Testis (tissue), 3 donors: ENCODE data around the gene LETM1. TPM values are rescaled to one million over a fixed set of nuclear protein-coding genes. Genes with fewer than 3 reads are reported as not detected.

Experiments used
- DNase-seq: peaks from one replicate; pipeline ENCODE4 v3.0.0-alpha.2; 2019
- H3K27ac ChIP-seq, 2 donors: fragments of 200-600 bp; sonication (generic); one replicate each; pipeline ENCODE4 v1.5.1; 2019
- H3K27me3 ChIP-seq: fragments of 200-600 bp; sonication (generic); one replicate; pipeline ENCODE4 v1.5.1; 2019
- H3K36me3 ChIP-seq: fragments of 200-600 bp; sonication (generic); one replicate; pipeline ENCODE4 v1.5.1; 2017; ENCODE audit warnings: low read depth; ENCODE audit errors: missing control alignments
- H3K4me1 ChIP-seq: fragments of 200-600 bp; sonication (generic); one replicate; pipeline ENCODE4 v1.5.1; 2019
- H3K4me3 ChIP-seq, 2 donors: fragments of 200-600 bp; sonication (generic); one replicate each; pipeline ENCODE4 v1.5.1; 2017 to 2019
- H3K9me3 ChIP-seq: fragments of 200-600 bp; sonication (generic); one replicate; pipeline ENCODE4 v1.5.1; 2017
- POLR2A ChIP-seq: fragments of 450-650 bp; IDR thresholded peaks from one replicate; pipeline ENCODE4 v1.6.1; 2017; ENCODE audit warnings: antibody characterized with exemption, mild to moderate bottlenecking, moderate library complexity
- WGBS, 2 donors: methylation state at CpG; one replicate each; pipeline ENCODE4 v1.1.5; 2018; 5-methylcytosine and 5-hydroxymethylcytosine counted together
- intact Hi-C: fragments of 100-400 bp; cut with DNase I; formaldehyde crosslinking; loops from one replicate; pipeline ENCODE4 v1.15.1; 2023; ENCODE audit warnings: low total_unique reads
- polyA plus RNA-seq: library from polyadenylated mRNA; stranded (reverse); fragments of 350-450 nt; fragmentation: Illumina TruSeq; extraction: RNeasy Lipid Tissue Mini Kit (QIAGEN cat#74804); gene quantifications from one replicate; pipeline ENCODE4 v1.2.3, GENCODE V29; 2014; ENCODE audit warnings: low read depth, low replicate concordance; ENCODE audit not compliant: insufficient read depth
- total RNA-seq, 2 donors: library from RNA; depleted of rRNA; stranded (reverse); fragments of >200 nt; gene quantifications; one replicate each; pipeline ENCODE4 v1.2.3, GENCODE V29; 2016
- TF ChIP-seq, protein P1 (sequence below), 3 experiments: fragments of 450-650 bp in 2 of 3; fragments of 200-600 bp in 1 of 3; sonication (generic) in 1 of 3; IDR thresholded peaks; one replicate each; pipeline ENCODE4 v1.5.1; 2016 to 2019; ENCODE audit warnings: antibody characterized with exemption in 3 of 3, mild to moderate bottlenecking in 2 of 3, moderate library complexity in 1 of 3

Gene LETM1
- total and polyA plus RNA-seq, 3 donors from 2014 or later: 38.1 to 124 (median 90.7) TPM

DNA sequence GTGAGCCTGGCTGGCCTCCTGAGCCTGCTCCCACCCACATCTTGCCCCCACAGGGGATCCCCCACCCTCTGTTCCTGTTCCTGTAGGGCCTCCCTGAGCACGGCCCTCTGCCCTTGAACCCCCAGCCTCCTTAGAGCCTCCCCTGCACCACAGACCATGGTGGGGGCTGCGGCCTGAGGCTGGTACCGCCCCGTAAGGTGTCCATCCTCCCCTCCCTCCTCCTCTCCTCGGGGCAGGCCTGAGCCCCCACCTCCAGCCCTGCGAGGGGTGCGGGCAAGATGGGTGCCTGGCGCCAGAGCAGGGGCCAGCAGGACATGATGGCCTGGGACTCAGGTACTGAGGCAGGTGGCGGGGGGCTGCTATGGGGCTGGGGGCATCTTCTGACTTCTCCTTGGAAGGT, 91.3 kb downstream of the LETM1 start:
- Histone ChIP-seq H3K4me3 (no peak overlapping the region), H3K27me3 (no peaks in the 10 kb centered on the region)
- intact Hi-C loops: no loop called here

DNA sequence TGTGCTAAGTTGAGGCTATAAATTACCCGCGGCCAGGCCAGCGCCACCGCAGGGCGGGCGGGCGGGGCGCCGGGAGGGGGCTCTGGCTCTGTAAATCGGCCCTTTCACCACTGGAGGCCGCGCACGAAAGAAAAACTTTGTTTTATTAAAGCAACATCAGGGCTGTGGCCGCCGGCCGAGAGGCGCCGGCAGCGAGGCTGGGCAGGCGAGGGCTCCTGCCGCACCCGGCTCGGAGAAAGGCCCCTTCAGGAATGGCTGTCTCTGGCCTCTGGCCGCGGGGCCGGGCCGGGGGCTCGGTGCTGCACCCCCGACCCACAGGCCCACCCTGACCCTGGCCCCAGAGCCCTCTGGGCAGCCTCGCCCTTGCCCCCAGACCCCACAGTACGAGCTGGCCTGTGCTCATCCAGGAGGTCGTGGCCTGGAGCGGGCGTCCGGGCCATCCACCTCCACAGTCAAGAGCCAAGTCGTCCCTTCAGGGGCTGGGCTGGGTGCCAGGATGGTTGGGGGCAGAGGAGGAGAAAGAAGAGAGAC, 92.3 kb downstream of the LETM1 start:
- 17 to 25% methylated on average over 1 to 33 of the region's 36 CpGs for WGBS, 2 donors
- Histone ChIP-seq H3K27ac (no peak overlapping the region), H3K4me1 (peaks cover 10% of the 10 kb centered on the region), H3K36me3 (no peaks in the 10 kb centered on the region), H3K9me3 (no peaks in the 10 kb centered on the region), H3K4me3 (no peak overlapping the region), H3K27me3 (no peaks in the 10 kb centered on the region)
- intact Hi-C loops: no loop called here
- no peak for TF ChIP-seq POLR2A
- peak; percentile 52 for DNase-seq

More for the DNA sequence above, 91.3 kb downstream of the LETM1 start:
- H3K27ac ChIP-seq: no peak overlapping the region
- no peaks in the 10 kb centered on the region for H3K9me3 ChIP-seq
- peaks cover 10% of the 10 kb centered on the region for H3K4me1 ChIP-seq
- no peak for DNase-seq
- H3K36me3 ChIP-seq: no peaks in the 10 kb centered on the region
- TF ChIP-seq, protein P1, sequence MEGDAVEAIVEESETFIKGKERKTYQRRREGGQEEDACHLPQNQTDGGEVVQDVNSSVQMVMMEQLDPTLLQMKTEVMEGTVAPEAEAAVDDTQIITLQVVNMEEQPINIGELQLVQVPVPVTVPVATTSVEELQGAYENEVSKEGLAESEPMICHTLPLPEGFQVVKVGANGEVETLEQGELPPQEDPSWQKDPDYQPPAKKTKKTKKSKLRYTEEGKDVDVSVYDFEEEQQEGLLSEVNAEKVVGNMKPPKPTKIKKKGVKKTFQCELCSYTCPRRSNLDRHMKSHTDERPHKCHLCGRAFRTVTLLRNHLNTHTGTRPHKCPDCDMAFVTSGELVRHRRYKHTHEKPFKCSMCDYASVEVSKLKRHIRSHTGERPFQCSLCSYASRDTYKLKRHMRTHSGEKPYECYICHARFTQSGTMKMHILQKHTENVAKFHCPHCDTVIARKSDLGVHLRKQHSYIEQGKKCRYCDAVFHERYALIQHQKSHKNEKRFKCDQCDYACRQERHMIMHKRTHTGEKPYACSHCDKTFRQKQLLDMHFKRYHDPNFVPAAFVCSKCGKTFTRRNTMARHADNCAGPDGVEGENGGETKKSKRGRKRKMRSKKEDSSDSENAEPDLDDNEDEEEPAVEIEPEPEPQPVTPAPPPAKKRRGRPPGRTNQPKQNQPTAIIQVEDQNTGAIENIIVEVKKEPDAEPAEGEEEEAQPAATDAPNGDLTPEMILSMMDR (IDR thresholded peaks at IDR 0.05): no peak
- no peak for TF ChIP-seq POLR2A
- 90 to 97% methylated on average over 6 to 8 of the region's 9 CpGs for WGBS, 2 donors

DNA sequence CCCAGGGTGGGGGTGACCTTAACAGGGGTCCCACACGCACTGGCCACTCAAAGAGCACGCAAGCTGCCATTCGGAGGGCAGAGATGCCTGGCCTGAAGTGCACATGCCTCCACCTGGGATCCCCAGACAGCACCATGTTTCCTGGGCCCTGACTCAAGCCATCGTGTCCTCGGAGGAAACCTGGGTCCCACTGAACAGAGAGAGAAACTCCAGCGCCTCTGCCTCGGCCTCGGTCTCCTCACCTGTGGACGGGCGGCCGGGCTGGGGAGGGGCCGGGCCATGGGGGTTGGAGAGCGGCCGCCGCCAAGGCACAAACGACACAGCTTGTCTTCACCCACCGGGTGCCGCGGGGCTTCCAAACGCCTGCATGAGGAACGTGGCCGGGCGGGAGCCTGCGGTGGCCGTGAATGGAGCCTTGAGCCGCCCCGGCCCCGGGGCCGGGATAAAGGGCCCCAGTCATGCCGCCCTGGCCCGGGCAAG, 92.8 kb downstream of the LETM1 start:
- Histone ChIP-seq H3K4me1 (peaks cover 10% of the 10 kb centered on the region), H3K27ac (no peak overlapping the region)
- WGBS, 2 donors: 38 to 47% methylated on average over 15 to 31 of the region's 31 CpGs

DNA sequence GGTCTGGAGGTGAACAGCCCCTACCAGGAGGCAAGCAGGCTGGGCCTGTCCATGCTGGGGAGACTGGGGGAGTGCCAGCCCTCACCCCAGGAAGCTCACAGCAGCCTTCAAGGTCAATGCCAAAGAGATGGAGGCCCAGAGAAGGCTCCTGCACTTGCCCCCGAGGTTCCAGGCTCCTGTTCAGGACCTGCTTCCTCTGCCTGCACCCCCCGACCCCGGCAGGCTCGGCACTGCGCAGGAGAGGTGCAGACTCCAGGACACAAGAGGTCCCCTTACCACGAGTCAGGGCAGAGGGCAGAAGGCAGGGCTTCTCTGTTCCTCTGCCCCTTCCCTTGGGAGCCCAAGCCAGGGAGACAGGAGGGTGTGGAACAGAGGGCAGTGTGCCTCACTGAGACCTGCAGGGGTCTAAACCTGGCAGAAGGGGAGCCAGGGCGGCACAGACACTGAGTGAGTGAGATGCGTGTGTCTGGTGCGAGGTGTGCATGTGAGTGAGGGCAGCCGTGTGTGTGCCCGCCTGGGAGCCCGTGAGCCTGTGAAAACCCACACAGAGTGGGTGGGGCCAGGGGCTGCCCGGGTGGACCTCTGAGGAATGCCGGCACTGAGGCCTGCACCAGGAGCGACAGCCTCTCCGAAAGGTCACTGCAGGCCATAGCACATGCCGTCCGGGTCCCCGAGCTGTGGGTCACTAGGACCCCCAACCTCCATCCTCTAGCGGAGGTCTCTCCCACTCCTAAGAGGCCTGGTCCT, 93.5 kb downstream of the LETM1 start:
- no peak for DNase-seq
- no peaks in the 10 kb centered on the region for H3K36me3 ChIP-seq
- no peak overlapping the region for H3K27ac ChIP-seq
- H3K4me1 ChIP-seq: peaks cover 10% of the 10 kb centered on the region
- WGBS, 2 donors: 81 to 86% methylated on average over 3 to 20 of the region's 20 CpGs
- H3K4me3 ChIP-seq: no peak overlapping the region
- TF ChIP-seq POLR2A: no peak
- TF ChIP-seq, protein P1 (IDR thresholded peaks at IDR 0.05): no peak
- H3K9me3 ChIP-seq: no peaks in the 10 kb centered on the region
- no peaks in the 10 kb centered on the region for H3K27me3 ChIP-seq
- intact Hi-C loops: no loop called here

More for the DNA sequence above, 92.8 kb downstream of the LETM1 start:
- no peaks in the 10 kb centered on the region for H3K36me3 ChIP-seq
- no peaks in the 10 kb centered on the region for H3K27me3 ChIP-seq
- TF ChIP-seq, protein P1 (IDR thresholded peaks at IDR 0.05): no peak
- no peak for TF ChIP-seq POLR2A
- no peaks in the 10 kb centered on the region for H3K9me3 ChIP-seq
- intact Hi-C loops: no loop called here
- H3K4me3 ChIP-seq: no peak overlapping the region
- no peak for DNase-seq

Other genes with a start within 250 kb of the LETM1 start
- 10 to 100 TPM; 41.3 to 60.8 TPM for gene FAM53A, start 171.8 kb downstream of the LETM1 start, total RNA-seq
- gene FAM53A, start 171.8 kb downstream of the LETM1 start, polyA plus RNA-seq: 24.2 TPM
- gene SLBP, start 143.8 kb downstream of the LETM1 start, total RNA-seq: 100 to 1,000 TPM; 137 to 173 TPM
- gene SLBP, start 143.8 kb downstream of the LETM1 start, polyA plus RNA-seq: 118 TPM
- 10 to 100 TPM; 76.1 to 76.4 TPM for gene TMEM129, start 134.8 kb downstream of the LETM1 start, total RNA-seq
- 34.0 TPM for gene TMEM129, start 134.8 kb downstream of the LETM1 start, polyA plus RNA-seq
- 100 to 1,000 TPM in 1 of 2 donors, 10 to 100 TPM in 1; 82.9 to 112 TPM for gene TACC3, start 134.6 kb downstream of the LETM1 start, total RNA-seq
- gene TACC3, start 134.6 kb downstream of the LETM1 start, polyA plus RNA-seq: 158 TPM
- gene FGFR3, start 62.9 kb downstream of the LETM1 start, total RNA-seq: 10 to 100 TPM; 79.6 to 93.7 TPM
- 39.2 TPM for gene FGFR3, start 62.9 kb downstream of the LETM1 start, polyA plus RNA-seq
- 100 to 1,000 TPM; 124 to 144 TPM for gene NSD2, start 15.2 kb upstream of the LETM1 start, total RNA-seq
- 108 TPM for gene NSD2, start 15.2 kb upstream of the LETM1 start, polyA plus RNA-seq
- gene NELFA, start 152.8 kb upstream of the LETM1 start, total RNA-seq: 10 to 100 TPM; 72.5 to 77.9 TPM
- gene NELFA, start 152.8 kb upstream of the LETM1 start, polyA plus RNA-seq: 61.0 TPM
- gene NAT8L, start 203.2 kb upstream of the LETM1 start, total RNA-seq: 10 to 100 TPM; 56.6 to 82.9 TPM
- gene NAT8L, start 203.2 kb upstream of the LETM1 start, polyA plus RNA-seq: 36.6 TPM